SK-N-MC (cell line): ENCODE results near the gene NABP1.
A peak's percentile ranks its signal among the peaks of the same experiment; 100 is the strongest.

Experiments
- DNase-seq: peaks from one replicate; pipeline ENCODE4 v3.0.0-alpha.2; 2011; ENCODE audit warnings: low read depth, low spot score
- H3K27ac ChIP-seq: fragments of 200-600 bp; sonication (generic); 2 replicates; pipeline ENCODE4 v1.5.1; 2016; ENCODE audit warnings: mixed run types
- H3K36me3 ChIP-seq: fragments of 200-600 bp; sonication (generic); 2 replicates; pipeline ENCODE4 v1.6.1; 2017; ENCODE audit warnings: antibody characterized with exemption, low read length, mixed read lengths; ENCODE audit not compliant: insufficient read depth
- H3K4me3 ChIP-seq: fragments of 200-600 bp; sonication (generic); 2 replicates; pipeline ENCODE4 v1.5.1; 2016
- H3K9ac ChIP-seq: fragments of 200-600 bp; sonication (generic); 2 replicates; pipeline ENCODE4 v1.8.0; 2017; ENCODE audit warnings: mixed run types, mixed read lengths; ENCODE audit not compliant: insufficient read length
- H3K9me3 ChIP-seq: fragments of 200-600 bp; sonication (generic); 2 replicates; pipeline ENCODE4 v1.6.1; 2017; ENCODE audit warnings: low read depth, mild to moderate bottlenecking, antibody characterized with exemption, low read length, moderate library complexity, mixed read lengths
- EZH2 ChIP-seq: fragments of 200-600 bp; sonication (generic); IDR thresholded peaks from one replicate; pipeline ENCODE4 v1.6.1; 2017; ENCODE audit warnings: antibody characterized with exemption
- FOXP2 ChIP-seq: optimal IDR thresholded peaks from 2 replicates; pipeline ENCODE3; 2011; ENCODE audit warnings: mild to moderate bottlenecking, moderate library complexity; ENCODE audit not compliant: insufficient read depth; ENCODE audit errors: extremely low read length, control extremely low read depth
- POLR2AphosphoS5 ChIP-seq: IDR thresholded peaks from 2 replicates; pipeline ENCODE4 v1.6.1; 2012; ENCODE audit warnings: mild to moderate bottlenecking, low read depth, low read length, borderline replicate concordance

The NABP1 gene, protein sequence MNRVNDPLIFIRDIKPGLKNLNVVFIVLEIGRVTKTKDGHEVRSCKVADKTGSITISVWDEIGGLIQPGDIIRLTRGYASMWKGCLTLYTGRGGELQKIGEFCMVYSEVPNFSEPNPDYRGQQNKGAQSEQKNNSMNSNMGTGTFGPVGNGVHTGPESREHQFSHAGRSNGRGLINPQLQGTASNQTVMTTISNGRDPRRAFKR

DNA sequence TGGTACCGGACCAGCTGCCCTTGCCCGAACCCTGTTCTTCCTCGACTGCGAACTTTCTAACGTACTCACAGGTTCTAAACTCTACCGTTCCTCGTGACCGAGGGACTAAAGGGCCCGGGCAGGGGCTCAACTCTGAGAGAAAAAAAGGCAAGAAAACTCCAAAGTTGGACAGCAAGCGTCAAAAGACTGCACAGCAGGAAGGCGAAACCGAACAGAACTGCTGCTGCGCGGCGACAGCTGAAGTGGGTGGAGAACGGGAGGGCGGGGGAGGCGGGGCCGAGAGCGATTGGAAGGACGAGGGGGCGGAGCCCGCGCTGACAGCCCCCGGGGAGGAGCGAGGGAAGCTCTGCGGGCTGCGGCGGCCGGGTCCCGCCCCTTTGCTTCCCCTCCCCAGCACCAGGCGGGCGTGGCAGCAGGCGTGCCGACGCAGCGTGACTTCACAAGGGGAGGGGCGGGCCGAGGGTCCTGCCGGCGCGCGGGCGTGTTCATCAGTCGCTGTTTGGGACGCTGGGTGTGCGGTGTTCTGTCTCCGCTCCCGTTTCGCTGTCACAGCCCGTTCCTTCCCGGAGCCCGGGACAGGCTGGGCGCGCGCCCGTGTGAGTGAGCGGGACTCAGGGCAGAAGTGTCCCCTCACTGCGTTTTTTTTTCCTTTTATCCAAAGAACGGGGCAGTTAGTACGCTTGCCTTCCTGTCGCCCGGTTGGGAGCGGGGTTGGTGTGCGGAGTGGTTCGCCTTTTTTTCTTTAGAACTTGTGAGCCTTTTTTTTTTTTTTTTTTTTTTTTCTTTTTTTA lies at the start of gene NABP1:
Gene NABP1 (plus strand): TSS at position 491 of the 791 bp plus-strand sequence. CDS start 479 bp downstream, outside the sequence.
- H3K9ac ChIP-seq: peak within 1 kb of the TSS; percentile 90
- H3K4me3 ChIP-seq: peak within 1 kb of the TSS; percentile 92
- H3K9me3 ChIP-seq: no peaks in the 10 kb centered on the region
- TF ChIP-seq POLR2AphosphoS5 (peak; percentile 100), EZH2 (no peak), FOXP2 (peak; percentile 7)
- peak within 1 kb of the TSS; percentile 94 for H3K27ac ChIP-seq
- peak; percentile 78 for DNase-seq
- peaks cover 10% of the 10 kb centered on the region for H3K36me3 ChIP-seq

DNA sequence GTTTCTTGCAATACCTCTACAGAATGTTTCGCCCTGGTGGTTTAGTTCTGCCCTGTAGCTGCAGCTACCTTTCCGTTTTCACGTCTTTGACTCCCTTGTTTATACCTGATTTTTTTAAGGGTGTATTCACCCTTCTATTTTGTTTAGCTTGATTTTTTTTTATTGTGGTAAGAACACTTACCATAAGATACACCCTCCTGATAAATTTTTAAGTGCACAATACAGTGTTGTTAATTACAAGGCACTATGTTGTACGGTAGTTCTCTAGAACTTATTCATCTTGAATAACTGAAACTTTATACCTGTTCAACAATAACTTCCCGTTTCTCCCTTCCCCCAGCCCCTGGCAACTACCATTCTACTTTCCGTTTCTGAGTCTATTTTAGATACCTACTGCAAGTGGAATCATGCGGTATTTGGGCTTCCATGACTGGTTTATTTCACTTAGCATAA lies 48.9 kb upstream of the NABP1 start:
- Histone ChIP-seq H3K36me3 (no peaks in the 10 kb centered on the region), H3K27ac (no peak overlapping the region), H3K4me3 (no peak overlapping the region), H3K9ac (no peak overlapping the region), H3K9me3 (no peaks in the 10 kb centered on the region)
- no peak for DNase-seq
- no peak for TF ChIP-seq POLR2AphosphoS5
- TF ChIP-seq EZH2: no peak
- TF ChIP-seq FOXP2: no peak

DNA sequence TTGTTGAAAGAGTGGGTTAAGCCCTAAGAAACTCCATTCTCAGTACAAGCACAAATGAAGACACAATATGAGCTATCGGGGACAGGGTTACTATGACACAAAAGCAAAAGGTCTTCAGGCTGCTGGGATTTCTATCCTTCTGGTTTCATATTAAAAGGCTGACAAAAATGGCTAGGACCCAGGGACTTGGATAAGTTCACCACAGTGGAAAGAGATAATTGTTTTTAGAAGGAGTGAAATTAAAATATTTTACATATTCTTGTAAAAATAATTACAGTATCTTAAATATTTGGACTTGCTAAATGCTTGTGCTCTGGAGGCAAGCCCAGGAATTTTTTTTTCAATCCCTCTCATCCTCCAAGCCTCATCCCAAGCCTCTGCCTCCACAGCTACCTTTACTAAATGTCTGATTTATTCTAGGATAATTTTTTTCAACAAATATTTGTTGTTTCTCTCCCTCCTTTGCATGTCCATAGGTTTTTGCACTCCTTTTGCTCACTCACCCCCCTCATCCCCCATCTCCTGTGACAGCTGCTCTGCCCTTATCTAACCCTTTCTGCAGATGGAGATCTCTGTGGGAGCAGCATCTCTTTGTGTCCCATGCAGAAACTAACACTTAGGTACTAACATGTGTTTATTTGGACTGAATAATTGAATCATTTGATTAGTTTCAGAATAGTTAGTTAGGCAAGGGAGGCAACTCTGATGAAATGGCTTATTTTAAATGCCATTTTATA lies 47.8 kb upstream of the NABP1 start:
- no peaks in the 10 kb centered on the region for H3K36me3 ChIP-seq
- H3K9me3 ChIP-seq: no peaks in the 10 kb centered on the region
- H3K9ac ChIP-seq: no peak overlapping the region
- H3K27ac ChIP-seq: no peak overlapping the region
- TF ChIP-seq FOXP2 (no peak), EZH2 (no peak), POLR2AphosphoS5 (no peak)
- DNase-seq: no peak
- H3K4me3 ChIP-seq: no peak overlapping the region

DNA sequence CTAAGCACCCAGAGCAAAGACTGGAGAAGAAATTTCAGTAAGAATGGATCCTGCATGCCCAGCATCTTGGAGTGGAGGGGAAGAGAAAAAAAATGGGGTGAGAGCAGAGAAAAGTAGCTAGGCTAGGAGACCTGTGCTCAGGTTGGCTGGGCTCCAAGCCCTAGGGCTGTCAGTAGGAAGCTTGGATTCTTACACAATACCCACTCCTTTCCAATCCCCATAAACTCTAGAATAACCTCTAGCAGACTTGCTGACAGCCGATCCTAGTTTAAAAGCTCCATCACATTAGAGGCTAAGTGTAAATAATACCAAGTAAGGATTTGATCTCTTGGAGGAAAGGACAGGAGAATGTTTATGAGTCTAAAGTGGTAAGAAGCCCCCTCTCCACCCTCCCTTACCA lies 46.2 kb upstream of the NABP1 start:
- H3K9ac ChIP-seq: no peak overlapping the region
- TF ChIP-seq FOXP2: no peak
- no peak for TF ChIP-seq EZH2
- TF ChIP-seq POLR2AphosphoS5: peak; percentile 62; the same call in 1 of the 2 replicates
- no peaks in the 10 kb centered on the region for H3K36me3 ChIP-seq
- no peak overlapping the region for H3K4me3 ChIP-seq
- DNase-seq: peak; percentile 86
- H3K27ac ChIP-seq: no peak overlapping the region
- no peaks in the 10 kb centered on the region for H3K9me3 ChIP-seq

DNA sequence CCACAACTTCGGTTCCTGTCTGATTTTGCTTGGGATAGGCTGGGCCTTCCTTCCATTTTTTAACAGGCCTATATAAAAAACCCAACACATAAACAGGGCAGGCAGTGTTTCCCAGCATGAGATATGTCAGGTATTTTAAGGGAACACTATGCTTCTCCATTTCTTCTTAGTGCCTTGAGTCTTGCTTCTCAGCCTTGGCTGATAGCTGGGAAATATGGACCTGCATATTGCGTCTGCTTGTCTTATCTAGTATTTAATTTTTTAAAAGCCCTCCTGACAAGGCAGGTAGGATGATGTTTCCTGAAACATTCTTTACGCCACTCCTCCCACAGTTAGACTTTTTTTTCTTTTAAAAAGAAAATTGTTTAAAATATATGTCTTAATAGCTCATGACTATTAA lies 45.5 kb upstream of the NABP1 start:
- no peak for DNase-seq
- Histone ChIP-seq H3K27ac (no peak overlapping the region), H3K9me3 (no peaks in the 10 kb centered on the region), H3K9ac (no peak overlapping the region), H3K4me3 (no peak overlapping the region), H3K36me3 (no peaks in the 10 kb centered on the region)
- TF ChIP-seq POLR2AphosphoS5 (no peak), EZH2 (no peak), FOXP2 (no peak)

DNA sequence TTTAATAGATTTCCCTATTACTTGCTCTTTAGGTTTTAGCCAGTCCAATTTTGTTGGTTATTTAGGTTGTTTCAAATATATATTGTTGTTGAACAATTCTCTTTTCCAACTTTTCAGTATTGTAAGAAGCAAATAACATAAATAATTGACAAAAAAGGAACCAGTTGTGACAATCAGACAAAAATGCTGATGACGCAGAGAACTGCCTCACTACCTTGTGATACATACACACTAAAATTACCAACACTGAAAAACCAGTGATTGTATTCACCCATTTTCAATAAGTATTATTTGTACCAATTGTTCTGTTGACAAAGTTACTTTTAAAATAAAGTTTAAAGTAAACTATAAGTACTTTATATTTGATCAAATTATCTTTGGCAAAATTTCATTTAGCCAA lies 43.1 kb upstream of the NABP1 start:
- Histone ChIP-seq H3K9me3 (no peaks in the 10 kb centered on the region), H3K36me3 (no peaks in the 10 kb centered on the region), H3K27ac (no peak overlapping the region), H3K4me3 (no peak overlapping the region), H3K9ac (no peak overlapping the region)
- no peak for DNase-seq
- TF ChIP-seq FOXP2: no peak
- TF ChIP-seq EZH2: no peak
- no peak for TF ChIP-seq POLR2AphosphoS5

DNA sequence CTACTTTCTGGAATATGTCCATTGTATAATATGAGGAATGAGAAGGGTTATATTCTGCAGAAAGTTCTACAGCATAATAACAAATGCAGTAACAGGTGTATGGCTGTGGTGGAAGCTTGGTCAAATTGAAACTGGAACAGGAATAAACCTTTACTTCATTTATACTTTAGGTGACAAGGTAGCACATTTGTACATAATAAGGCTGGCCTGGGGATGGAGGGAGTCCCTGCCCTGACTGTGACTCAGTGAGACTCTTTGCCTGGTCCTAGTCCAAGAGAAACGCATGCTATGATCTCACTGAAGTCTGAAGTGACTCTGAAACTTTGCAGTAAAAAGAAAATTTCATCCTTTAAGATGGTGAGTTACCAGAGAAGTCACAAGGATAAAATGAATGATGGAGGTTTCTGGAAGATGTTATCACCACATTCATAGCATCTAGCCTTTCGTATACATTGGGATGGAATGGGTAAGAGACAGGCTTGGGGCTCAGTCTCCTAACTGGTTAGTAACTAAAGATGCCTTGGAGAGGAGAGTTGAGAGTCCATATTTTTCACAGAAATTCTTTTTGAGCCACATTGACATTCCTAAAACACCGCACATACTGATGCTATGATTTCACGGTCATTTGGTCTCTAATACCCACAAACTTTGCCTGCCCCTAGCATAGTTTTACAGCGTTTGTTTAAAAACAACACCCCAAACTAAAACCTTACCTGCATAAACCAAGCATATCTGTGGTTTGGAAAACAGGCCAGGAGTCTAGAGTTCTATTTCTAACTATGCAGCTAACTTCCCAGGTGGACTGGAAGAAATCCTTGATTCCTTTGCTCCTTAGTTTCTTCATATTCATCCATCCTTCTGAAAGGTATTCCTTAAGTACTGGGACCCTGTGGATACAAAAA lies 42.4 kb upstream of the NABP1 start:
- no peak for TF ChIP-seq EZH2
- no peak for TF ChIP-seq POLR2AphosphoS5
- no peak for TF ChIP-seq FOXP2
- no peak overlapping the region for H3K27ac ChIP-seq
- no peak overlapping the region for H3K9ac ChIP-seq

DNA sequence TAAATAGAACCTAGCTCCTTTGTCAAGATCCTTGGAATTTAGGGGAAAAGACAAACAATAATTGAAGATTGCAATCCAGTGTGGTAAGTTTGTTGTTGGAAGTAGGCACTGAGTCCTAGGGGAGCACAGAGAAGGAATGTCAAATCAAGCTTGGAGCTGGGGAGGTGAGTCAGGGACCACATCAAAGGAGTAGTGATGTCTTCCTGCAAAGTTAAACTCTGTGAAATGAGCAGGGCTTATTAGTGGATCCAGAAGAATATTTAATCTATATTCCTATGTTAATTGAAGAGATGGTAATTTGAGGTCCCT lies 41.7 kb upstream of the NABP1 start:
- no peak overlapping the region for H3K27ac ChIP-seq
- H3K9me3 ChIP-seq: no peaks in the 10 kb centered on the region
- no peak overlapping the region for H3K9ac ChIP-seq
- TF ChIP-seq EZH2 (no peak), POLR2AphosphoS5 (no peak), FOXP2 (no peak)
- H3K36me3 ChIP-seq: no peaks in the 10 kb centered on the region
- H3K4me3 ChIP-seq: no peak overlapping the region
- DNase-seq: no peak

More for the DNA sequence above, 42.4 kb upstream of the NABP1 start:
- H3K9me3 ChIP-seq: no peaks in the 10 kb centered on the region
- H3K4me3 ChIP-seq: no peak overlapping the region
- no peak for DNase-seq
- no peaks in the 10 kb centered on the region for H3K36me3 ChIP-seq
